Fibroblast of gingiva (primary cell): ENCODE data around the gene GALM.
A peak's percentile ranks its signal among the peaks of the same experiment; 100 is the strongest.
"Not testable (repeated sequence)": the region's sequence is repeated elsewhere in the genome, so short reads cannot be mapped to it uniquely, and the experiment has no call there.

Experiments
- DNase-seq: peaks from one replicate; pipeline ENCODE4 v3.0.0-alpha.2; 2011; ENCODE audit warnings: low read depth

Gene GALM

DNA sequence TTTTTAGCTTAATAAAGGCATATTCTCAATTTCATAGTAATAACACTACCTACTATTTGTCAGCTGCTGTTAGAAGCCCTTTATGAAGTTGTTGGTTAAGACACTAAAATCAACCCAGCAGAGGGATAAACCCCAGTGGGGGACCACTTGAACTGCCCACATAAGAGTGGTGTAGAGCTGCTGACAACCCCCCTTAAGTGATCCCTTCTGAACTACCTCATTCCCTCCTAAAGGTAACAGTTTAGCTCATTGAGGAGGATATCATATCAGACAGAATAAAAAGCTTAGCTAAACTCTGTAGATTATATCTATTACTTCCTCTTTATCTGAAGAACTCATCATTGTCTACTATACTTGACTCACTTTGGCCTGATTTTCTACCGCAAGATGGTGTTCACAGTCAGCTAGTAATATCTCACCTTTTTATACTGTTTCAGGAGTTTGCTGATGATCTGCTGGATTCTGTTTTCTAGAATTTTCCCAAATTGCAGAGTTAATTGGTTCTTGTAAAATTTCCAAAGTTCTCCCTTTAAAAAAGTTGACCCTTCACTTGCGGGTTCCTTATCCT lies 16.2 kb downstream of the GALM start:
- DNase-seq, result no peak

DNA sequence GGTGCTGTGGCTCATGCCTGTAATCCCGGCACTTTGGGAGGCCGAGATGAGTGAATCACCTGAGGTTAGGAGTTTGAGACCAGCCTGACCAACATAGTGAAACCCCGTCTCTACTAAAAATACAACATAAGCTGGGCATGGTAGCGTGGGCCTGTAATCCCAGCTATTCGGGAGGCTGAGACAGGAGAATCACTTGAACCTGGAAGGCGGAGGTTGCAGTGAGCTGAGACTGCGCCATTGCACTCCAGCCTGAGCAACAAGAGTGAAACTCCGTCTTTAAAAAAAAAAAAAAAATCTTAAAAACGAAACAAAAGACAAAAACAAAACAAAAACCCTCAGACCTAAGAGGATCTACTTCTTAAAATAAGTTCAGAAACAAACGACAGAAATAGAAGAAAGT lies 16.7 kb downstream of the GALM start:
- DNase-seq, result not testable (repeated sequence)

DNA sequence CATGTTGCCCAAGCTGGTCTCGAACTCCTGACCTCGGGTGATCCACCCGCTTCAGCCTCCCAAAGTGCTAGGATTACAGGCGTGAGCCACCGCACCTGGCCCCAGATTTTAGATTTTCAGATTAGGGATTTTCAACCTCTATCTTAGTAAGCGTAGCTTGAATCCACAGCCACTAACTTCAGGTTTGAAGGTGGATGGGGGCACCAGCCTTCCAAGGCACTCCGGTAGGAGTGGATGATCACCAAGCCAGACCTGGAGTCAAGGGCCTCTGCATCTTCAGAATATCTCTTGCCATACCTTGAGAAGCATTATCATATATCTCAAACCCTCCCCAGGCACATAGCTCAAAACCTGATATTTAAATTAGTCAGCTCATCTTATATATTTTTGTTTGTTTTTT lies 17.9 kb downstream of the GALM start:
- no peak for DNase-seq

DNA sequence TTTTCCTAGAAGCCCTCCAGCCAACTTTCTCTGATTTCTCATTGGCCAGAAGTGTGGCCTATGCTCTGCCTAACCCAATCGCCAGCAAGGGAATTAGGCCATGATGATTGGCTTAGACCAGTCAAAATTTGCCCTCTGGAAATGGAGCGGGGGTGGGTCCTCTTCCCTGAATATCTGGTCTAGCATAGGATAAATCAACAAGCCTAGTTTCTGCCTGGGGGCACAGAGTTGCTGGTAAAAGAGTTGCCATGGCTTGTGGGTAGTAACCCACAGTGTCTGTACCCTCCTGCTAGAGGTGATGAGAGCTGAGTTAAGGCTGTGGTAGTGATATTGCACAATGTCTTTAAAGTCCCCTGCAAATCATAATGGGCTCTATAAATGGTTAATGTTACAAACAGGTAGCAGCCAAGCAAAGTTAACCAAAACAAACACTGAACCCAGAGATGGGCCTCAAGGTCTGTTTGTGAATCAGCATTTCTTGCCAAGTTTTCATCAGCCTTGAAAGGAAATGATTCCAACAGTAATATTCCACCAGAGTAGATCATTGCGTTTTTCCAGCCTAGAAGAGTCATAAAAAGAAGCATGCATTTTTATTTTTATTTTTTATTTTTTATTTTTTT lies 19.3 kb downstream of the GALM start:
- DNase-seq, result no peak

DNA sequence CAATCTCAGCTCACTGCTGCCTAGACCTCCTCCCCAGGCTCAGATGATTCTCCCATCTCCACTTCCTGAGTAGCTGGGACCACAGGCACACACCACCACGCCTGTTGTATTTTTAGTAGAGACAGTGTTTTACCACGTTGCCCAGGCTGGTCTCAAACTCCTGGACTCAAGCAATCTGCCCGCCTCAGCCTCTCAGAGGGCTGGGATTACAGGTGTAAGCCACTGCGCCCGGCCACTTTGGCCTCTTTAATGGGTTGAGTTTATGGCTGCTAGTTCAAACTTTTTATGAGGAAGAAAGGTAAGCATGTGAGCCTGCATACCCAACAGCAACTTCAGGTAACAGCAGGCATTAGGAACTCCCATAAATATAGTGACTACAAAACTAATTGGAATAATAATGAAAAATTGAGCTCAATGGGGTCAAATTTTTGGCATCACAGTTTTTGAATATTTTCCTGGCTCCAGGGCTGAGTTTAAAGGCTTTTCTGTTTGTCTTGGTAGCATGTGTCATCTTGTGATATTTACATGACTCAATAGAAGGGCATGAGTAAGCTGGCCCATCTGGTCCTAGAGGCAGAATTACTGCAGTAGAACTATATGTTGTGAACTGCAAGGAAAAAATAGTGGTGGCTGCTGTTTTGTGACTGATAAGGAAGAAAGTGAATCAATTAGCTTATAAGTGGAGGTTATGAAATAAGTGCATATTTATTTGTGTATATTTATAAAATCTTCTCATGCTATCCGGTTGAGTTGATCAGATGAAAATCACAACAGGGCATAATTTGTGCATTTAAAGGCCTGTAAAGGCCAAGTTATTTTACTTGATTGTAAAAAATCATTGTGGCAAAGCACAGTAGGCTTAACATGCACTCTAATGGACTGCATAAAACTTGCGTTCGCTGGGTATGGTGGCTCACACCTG lies 24.8 kb downstream of the GALM start:
- peak; percentile 81 for DNase-seq

DNA sequence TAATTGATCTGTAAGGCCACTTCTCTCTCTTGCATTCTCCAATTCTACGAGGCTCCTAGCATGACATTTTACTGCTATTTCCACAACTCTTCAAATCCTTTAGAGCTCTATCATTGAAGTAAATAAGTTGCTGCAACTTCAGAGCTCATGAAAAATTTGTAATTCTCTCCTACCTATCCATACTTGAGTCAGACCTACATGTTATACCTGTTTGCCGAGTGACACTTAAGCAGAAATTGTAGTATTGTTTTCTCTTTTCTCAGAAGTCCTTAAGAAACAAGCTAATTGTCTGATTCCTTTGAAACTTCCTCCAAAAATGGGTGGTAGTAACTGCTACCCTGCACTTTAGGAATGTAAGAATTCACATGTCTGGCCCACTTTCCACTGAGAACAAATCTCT lies 26.1 kb downstream of the GALM start:
- DNase-seq, result no peak

DNA sequence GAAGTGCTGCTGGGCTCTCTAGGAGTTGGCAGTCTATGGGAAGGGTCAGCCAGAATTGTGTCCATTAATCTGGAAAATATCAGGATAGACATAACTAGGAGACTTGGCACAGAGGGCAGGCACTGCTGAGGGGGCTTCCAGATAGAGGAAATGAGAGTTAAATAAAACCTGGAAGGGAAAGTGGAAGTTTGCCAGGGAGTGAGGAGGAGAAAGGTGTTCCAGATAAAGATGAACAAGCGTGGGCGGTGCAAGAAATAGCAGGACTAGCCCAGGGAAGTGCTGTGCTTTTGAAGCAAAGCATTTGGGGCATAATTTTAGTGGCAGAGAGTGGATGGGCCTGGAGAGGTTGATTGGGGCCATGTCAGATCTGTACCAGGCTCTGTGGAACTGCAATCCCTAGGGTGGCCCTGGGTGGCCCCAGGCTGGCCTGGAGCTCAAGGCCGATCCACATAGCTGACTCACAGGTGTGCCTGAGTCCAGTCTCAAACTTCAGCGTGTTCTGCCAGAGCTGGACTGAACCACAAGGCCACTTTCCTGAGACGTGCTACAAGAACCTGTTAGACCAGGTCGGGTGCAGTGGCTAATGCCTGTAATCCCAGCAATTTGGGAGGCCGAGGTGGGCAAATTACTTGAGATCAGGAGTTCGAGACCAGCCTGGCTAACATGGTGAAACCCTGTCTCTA lies 26.9 kb downstream of the GALM start:
- DNase-seq, result no peak

DNA sequence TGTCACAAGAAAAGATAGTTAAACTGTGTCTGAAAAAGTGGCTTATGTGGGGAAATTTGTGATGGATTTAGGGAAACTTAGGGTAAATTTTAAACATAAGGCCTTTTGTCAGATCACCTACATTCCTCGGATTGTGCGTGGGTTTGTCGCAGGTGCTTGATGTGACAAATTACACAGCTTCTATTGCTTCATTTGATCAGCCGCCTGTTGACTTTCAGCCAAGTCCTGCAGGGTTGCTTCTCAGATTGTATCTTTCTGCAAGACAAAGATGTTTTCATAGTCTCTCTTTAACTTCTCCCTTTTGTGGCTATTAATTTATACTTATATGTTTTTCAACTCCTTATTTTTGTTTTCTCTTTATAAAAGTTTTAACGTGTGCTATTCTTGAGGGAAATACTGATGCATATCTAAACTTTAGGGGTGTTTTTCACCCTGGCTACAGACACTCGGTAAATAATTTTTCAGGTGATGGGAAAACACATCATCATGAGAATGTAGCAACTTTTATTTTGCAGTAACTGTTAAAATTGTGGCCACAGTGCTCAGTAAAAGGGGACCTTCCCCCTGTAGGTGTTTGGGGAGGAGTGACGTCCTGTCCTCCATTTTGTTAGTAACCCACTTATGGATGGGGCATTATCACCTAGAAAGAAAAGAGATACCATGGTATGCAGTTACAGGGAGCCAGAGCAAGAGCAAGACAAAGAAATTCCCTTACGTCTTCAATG lies 31.4 kb downstream of the GALM start:
- DNase-seq, result no peak

DNA sequence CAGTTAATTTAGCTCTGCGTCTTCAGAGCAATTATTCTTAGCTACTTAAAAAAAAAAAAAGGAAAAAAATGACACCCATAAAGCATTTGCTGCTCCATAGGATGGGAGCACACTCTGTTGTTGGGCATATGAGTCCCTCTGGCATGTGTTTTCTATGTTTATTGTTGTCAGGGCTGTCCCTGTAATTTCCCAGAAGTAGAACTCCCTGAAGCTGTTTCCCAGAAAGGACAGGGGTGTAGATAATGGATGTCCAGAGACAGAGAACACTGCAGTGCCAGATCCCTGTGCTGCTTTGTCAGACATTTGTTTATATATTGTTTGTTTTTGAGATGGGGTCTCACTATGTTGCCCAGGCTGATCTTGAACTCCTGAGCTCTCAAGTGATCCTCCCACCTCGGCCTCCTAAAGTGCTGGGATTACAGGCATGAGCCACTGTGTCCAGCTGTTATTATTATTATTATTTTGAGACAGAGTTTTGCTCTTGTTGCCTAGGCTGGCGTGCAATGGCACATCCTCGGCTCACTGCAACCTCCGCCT lies 32.6 kb downstream of the GALM start:
- no peak for DNase-seq

DNA sequence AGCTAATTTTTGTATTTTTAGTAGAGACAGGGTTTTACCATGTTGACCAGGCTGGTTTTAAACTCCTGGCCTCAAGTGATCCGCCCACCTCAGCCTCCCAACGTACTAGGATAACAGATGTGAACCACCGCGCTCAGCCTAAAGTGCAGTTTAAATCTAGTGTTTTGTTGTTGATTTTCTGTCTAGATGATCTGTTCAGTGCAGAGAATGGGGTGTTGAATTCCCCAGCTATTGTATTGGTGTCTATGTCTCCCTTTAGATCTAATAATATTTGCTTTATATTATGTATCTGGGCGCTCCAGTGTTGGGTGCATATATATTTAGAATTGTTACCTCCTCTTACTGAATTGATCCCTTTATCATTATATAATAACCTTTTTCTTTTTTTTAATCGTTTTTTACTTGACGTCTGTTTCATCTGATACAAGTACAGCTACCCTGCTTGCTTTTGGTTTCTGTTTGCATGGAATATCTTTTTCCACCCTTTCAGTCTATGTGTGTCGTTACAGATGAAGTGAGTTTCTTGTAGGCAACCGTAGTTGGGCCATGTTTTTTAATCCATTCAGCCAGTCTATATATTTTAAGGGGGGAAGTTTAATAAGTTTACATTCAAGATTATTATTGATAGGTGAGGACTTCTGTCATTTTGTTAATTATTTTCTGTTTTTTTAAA lies 34.3 kb downstream of the GALM start:
- DNase-seq, result no peak

DNA sequence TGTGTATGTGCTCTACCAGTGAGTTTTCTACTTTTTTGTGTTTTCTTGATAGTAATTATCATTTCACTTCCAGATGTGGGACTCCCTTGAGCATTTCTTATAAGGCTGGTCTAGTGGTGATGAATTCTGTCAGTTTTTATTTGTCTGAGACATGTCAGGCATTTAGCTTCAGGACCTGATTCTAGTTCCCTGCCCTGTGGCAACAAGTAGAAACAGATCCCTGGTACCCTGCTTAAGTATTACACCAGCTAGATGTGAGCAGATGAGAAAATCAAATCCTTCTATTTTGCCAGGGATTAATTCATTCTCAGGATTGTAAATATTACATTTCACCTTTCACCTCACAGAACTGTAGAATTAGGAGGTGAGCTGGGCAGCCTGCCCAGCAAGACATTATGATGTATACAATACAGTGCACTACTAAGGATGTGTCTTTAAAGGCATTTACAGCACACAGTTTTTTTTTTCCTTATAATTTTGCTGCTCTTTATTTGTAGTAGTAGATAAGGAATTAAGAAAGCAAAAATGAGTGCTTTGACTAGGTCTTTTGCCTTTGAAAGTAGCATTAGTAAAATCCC lies 35.1 kb downstream of the GALM start:
- no peak for DNase-seq

DNA sequence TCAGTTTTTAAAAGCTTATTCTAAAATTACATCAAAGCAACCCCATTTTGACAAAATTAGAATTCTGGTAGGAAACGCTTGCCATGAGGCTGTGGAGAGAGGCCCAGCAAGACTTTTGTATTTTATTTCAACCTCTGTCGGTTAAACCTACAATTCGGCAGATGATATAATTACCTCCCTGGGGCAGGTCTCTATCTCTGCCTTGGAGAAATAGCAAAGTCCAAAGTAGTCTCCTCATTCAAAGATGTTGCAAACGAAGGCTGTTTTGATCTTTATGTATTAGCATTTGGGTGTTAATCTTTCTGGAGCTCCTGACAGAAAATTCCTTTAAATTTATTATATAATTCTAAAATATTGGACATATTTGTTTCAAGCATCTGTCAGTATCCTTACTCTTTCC lies 35.6 kb downstream of the GALM start:
- DNase-seq, result no peak

DNA sequence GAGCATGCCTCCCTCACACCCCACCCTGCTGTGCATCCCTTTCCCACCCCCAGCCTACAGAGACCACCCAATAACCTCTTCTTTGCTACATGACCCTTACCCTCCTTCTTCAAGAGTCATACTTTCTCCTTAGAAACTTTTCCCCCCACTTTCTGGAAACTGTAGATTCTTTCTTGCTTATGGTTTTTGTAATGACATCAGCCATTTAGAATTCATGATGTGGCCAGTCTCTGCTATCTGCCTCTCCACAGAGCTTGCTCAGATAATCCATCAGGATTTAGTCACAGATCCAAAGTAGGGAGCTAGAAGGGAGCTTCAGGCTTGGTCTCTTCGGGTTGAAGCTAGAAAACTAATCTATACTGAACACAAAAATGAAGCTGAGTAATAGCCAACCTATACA lies 36.5 kb downstream of the GALM start:
- DNase-seq, result peak; percentile 57

DNA sequence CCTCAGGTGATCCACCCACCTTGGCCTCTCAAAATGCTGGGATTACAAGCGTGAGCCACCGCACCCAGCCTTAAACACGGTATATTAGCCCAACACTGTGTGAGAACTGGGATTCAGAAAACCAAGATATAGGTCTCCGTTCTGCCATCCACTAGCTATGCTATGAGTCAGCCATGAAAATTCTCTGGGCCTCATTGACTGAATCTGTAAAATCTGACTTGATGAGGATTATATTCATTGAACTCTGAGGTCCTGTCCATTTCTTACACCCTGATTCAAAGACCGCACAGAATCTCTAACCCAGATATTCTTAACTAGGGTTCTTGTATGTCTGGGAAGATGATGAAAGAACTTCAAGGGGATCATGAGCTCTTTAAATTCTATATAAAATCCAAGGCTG lies 37.4 kb downstream of the GALM start:
- DNase-seq, result not testable (repeated sequence)

DNA sequence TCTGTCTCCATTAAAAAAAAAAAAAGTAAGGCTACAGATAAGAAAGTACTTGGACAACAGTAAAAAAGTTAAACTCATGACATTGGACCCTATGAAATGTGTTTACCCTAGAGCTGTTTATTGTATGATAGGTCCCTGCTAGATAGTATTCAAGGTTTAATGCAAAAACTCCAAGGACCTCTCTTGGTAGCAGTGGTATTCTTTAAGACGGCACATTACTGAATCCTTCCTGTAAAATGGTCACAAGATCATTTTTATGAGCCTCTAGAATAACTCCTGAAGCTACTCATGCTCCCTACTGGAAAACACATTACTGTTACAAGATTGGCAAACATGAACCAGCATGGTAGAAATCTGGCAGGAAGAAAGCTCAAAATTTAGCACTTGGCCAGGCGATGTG lies 38.8 kb downstream of the GALM start:
- no peak for DNase-seq

DNA sequence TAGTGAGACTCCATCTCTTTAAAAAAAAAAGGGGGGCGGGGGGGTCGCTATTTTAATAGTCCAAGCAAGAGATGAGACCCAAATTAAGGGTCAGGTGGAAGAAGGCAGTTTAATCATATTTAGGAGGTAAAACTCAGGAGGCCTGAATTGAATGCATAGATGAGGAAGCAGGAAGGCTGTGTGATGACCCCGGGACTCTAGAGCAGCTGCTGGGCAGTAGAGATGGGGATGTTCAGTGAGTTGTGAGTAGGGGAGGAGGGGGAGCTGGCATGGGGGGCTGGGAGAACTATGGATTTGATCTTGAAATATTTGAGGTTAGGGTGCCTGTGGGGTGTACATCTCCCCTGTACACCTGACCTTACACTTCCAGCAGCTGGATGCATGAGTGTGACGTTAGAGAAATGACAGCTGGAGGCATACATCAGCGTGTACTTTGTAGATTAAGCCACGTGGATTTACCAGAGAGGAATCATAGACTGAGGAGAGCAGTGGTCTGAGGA lies 41.0 kb downstream of the GALM start:
- no peak for DNase-seq

DNA sequence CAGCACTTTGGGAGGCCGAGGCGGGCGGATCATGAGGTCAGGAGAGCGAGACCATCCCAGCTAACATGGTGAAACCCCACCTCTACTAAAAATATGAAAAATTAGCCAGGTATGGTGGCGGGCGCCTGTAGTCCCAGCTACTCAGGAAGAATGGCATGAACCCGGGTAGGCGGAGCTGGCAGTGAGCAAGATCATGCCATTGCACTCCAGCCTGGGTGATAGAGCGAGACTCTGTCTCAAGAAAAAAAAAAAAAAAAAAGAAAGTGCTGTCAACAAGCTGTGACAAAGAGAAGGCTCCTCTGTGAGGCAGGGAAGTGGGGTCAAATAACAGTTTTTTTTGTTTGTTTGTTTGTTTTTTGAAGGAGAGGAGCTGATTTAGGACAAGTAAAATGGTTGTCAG lies 42.6 kb downstream of the GALM start:
- not testable (repeated sequence) for DNase-seq

DNA sequence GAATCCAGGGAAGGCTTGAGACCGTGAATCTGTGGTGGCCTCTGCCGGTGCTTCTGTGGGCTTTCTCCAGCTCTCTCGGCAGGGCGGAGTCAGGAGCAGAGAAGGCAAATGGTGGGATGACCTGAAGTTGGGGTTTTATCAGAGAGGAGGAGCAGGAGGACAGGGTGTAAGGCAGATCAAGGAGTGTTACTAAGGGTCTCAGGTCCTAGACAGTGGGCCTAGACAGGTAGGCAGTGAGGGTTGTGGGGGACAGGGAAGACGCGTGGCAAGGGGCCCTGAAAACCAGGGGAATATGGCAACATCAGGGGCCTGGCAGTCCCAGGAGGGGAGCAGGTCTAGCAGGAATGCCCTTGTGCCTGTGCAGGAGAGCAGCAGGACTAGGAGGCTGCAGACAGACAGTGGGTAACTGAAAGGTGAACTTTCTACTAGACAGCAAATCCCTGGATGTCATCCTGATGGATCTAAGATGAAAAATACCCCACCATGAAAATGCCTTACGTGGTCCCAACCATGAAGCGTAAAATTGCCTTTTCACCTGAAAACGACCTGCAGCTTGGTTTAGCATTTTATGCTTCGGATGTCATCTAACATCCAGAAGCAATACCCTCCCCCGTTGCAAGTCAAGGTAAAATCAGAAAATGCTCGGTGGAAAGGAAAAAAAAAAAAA lies 43.1 kb downstream of the GALM start:
- DNase-seq, result no peak

DNA sequence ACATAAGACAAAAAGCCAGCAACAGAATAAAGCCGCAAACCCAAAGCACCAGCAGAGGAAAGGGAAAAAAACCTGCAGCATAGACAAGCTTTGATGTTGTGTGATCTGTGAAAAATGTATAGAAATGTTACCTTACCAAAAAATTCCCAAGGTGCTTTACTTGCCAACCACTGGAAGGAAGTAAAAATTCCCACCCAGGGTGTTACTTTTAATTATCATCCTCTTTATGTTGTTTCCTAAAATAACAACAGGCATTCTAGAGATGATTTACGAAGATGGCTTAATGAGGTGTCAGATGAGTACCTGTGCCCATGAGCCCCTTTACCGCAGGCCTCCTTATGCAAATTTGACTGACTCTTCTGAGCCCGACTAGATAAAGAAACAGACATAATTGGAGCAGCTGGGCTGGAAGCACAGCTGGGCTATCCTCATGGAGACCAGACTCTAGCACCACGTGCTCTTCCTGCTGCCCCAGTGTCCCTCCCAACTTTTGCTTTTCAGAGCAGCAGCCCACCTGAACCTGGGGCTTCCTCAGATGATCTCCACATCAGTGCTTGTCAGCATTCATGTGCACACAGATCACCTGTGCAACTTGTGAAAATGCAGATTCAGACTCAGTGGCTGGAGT lies 43.8 kb downstream of the GALM start:
- DNase-seq, result no peak

DNA sequence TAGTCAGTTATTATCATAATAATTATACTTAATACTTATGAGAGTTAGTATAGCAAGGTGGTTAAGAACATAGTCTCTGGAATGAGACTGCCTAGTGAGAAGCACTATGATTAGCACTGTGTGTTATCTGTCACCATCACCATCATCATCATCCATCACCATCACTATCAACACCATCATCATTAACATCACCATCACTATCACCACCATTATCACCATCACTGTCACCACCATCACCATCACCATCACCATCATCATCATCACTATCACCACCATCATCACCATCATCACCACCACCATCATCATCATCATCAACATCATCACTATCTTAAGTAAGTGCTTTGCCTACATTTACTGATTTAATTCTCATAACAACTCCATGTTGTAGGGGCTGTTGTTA lies 45.6 kb downstream of the GALM start:
- no peak for DNase-seq
